Brain microvascular endothelial cell (primary cell): ENCODE measurements around the gene AOC1.

Experiments used
- DNase-seq: peaks from one replicate; pipeline ENCODE4 v3.0.0-alpha.2; 2020
- H3K27ac ChIP-seq: fragments of 250-450 bp; sonication (Bioruptor Pico); 2 replicates; pipeline ENCODE4 v1.5.1; 2020; ENCODE audit warnings: mild to moderate bottlenecking, moderate library complexity
- H3K27me3 ChIP-seq: fragments of 250-450 bp; sonication (Bioruptor Pico); replicated peaks from 2 replicates; pipeline ENCODE4 v1.5.1; 2020; ENCODE audit warnings: mild to moderate bottlenecking
- H3K36me3 ChIP-seq: fragments of 250-450 bp; sonication (Bioruptor Pico); replicated peaks from 2 replicates; pipeline ENCODE4 v1.5.1; 2020; ENCODE audit warnings: mild to moderate bottlenecking
- H3K4me3 ChIP-seq: 2 replicates; pipeline ENCODE4 v1.5.1; 2011; ENCODE audit warnings: low read depth, mild to moderate bottlenecking, control low read depth, low read length, moderate library complexity
- CTCF ChIP-seq: IDR thresholded peaks from 2 replicates; pipeline ENCODE4 v1.5.1; 2011; ENCODE audit warnings: low read depth, mild to moderate bottlenecking, moderate library complexity, low read length, control low read depth, inconsistent platforms; ENCODE audit errors: missing control alignments
- in situ Hi-C: cut with HindIII; loops from 2 replicates; pipeline ENCODE4 v1.10.0; 2017; ENCODE audit warnings: low sequenced_read_pairs, low pct_ligation_motif_present

Gene AOC1

GRCh38 chr7:150890853-150891584 is 38.7 kb downstream of the AOC1 start:
- Histone ChIP-seq H3K27ac (no peak overlapping the region), H3K4me3 (no peak overlapping the region), H3K27me3 (no peaks in the 10 kb centered on the region), H3K36me3 (no peaks in the 10 kb centered on the region)
- TF ChIP-seq CTCF = no peak
- no peak for DNase-seq
- in situ Hi-C loops = no loop called here

GRCh38 chr7:150891740-150892139 is 39.4 kb downstream of the AOC1 start:
- H3K36me3 ChIP-seq = no peaks in the 10 kb centered on the region
- no peak for TF ChIP-seq CTCF
- DNase-seq = no peak
- H3K4me3 ChIP-seq = no peak overlapping the region
- no peak overlapping the region for H3K27ac ChIP-seq
- H3K27me3 ChIP-seq = no peaks in the 10 kb centered on the region
- in situ Hi-C loops = no loop called here

- Histone ChIP-seq H3K27ac (no peak overlapping the region), H3K27me3 (peaks cover 10% of the 10 kb centered on the region), H3K36me3 (no peaks in the 10 kb centered on the region), H3K4me3 (no peak overlapping the region)
- TF ChIP-seq CTCF = no peak
- in situ Hi-C loops = no loop called here
- DNase-seq = no peak
Observed at GRCh38 chr7:150895809-150896208, 43.5 kb downstream of the AOC1 start.

- no peak for TF ChIP-seq CTCF
- Histone ChIP-seq H3K4me3 (no peak overlapping the region), H3K27ac (no peak overlapping the region), H3K36me3 (no peaks in the 10 kb centered on the region), H3K27me3 (peaks cover 10% of the 10 kb centered on the region)
- no peak for DNase-seq
- in situ Hi-C loops = no loop called here
Observed at GRCh38 chr7:150896562-150897209, 44.4 kb downstream of the AOC1 start.

- Histone ChIP-seq H3K27ac (no peak overlapping the region), H3K4me3 (no peak overlapping the region), H3K36me3 (no peaks in the 10 kb centered on the region), H3K27me3 (peaks cover 10% of the 10 kb centered on the region)
- no peak for TF ChIP-seq CTCF
- in situ Hi-C loops = no loop called here
- DNase-seq = no peak
Observed at GRCh38 chr7:150897502-150898474, 45.5 kb downstream of the AOC1 start.
